GM23338 (cell line): ENCODE data around the gene NR2C2. TPM values are rescaled to one million over a fixed set of nuclear protein-coding genes. Genes with fewer than 3 reads are reported as not detected.

Experiments used
- EZH2phosphoT487 ChIP-seq: fragments of 200-600 bp; sonication (generic); IDR thresholded peaks from one replicate; pipeline ENCODE4 v1.8.1; 2018; ENCODE audit warnings: antibody characterized with exemption; ENCODE audit not compliant: unreplicated experiment
- ZNF114 ChIP-seq: fragments of 250-450 bp; sonication (Bioruptor Pico); IDR thresholded peaks from 2 replicates; pipeline ENCODE4 v1.5.0; 2020; ENCODE audit warnings: mild to moderate bottlenecking, moderate library complexity
- polyA plus RNA-seq: library from polyadenylated mRNA; unstranded; fragments of >200 nt; fragmentation: Nextera tagmentation; extraction: Ambion mirVana; gene quantifications from 2 replicates; pipeline ENCODE4 v1.2.1, GENCODE V29; 2016
- total RNA-seq: library from RNA; depleted of rRNA; stranded (reverse); fragments of >200 nt; shearing (Covaris generic); gene quantifications from 2 replicates; pipeline ENCODE4 v1.2.3, GENCODE V29; 2014
- TF ChIP-seq, protein P1 (sequence below): fragments of 250-450 bp; sonication (Bioruptor Pico); IDR thresholded peaks from 2 replicates; pipeline ENCODE4 v1.5.0; 2020; ENCODE audit warnings: mild to moderate bottlenecking, moderate library complexity
- TF ChIP-seq, protein P2 (sequence below): IDR thresholded peaks from 2 replicates; pipeline ENCODE4 v1.6.1; 2016; ENCODE audit warnings: antibody characterized with exemption
- TF ChIP-seq, protein P3 (sequence below): IDR thresholded peaks from one replicate; pipeline ENCODE4 v1.6.1; 2018; ENCODE audit warnings: antibody characterized with exemption; ENCODE audit not compliant: unreplicated experiment

The NR2C2 gene
- total and polyA plus RNA-seq, 2 experiments from 2014 or later = 12.0 to 57.2 TPM

DNA sequence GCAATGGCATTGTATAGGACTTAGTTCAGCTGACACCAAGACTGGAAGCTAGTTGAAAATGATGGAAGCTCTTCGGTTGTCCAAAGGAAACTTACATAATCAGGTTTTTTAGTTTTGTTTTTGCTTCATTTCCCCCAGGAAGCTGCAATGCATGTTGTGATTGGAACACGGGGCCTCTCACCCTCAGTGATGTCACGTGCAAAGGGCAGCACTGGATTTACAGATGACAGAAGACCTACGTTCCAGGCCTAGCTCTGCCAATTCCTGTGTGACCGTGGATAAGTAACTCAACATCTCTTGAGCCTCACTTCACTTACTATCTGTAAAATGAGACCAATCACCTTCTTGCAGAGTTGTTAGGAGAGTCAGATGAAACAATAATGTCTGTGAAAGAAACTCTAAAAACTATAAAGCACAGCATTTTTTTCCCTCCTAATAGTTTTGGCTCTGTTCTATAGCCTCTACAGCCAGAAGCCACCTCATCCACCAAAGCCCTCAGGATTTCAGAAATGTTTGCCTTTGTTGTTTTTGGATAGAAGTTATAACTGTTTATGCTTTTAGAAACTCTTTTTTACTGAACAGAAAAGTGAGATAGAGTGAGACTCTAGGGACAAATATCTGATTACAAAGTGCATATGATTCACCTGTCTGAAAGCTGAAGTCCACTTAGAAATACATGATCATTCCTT is 146.9 kb downstream of the NR2C2 start (continued):
- TF ChIP-seq, protein P1, sequence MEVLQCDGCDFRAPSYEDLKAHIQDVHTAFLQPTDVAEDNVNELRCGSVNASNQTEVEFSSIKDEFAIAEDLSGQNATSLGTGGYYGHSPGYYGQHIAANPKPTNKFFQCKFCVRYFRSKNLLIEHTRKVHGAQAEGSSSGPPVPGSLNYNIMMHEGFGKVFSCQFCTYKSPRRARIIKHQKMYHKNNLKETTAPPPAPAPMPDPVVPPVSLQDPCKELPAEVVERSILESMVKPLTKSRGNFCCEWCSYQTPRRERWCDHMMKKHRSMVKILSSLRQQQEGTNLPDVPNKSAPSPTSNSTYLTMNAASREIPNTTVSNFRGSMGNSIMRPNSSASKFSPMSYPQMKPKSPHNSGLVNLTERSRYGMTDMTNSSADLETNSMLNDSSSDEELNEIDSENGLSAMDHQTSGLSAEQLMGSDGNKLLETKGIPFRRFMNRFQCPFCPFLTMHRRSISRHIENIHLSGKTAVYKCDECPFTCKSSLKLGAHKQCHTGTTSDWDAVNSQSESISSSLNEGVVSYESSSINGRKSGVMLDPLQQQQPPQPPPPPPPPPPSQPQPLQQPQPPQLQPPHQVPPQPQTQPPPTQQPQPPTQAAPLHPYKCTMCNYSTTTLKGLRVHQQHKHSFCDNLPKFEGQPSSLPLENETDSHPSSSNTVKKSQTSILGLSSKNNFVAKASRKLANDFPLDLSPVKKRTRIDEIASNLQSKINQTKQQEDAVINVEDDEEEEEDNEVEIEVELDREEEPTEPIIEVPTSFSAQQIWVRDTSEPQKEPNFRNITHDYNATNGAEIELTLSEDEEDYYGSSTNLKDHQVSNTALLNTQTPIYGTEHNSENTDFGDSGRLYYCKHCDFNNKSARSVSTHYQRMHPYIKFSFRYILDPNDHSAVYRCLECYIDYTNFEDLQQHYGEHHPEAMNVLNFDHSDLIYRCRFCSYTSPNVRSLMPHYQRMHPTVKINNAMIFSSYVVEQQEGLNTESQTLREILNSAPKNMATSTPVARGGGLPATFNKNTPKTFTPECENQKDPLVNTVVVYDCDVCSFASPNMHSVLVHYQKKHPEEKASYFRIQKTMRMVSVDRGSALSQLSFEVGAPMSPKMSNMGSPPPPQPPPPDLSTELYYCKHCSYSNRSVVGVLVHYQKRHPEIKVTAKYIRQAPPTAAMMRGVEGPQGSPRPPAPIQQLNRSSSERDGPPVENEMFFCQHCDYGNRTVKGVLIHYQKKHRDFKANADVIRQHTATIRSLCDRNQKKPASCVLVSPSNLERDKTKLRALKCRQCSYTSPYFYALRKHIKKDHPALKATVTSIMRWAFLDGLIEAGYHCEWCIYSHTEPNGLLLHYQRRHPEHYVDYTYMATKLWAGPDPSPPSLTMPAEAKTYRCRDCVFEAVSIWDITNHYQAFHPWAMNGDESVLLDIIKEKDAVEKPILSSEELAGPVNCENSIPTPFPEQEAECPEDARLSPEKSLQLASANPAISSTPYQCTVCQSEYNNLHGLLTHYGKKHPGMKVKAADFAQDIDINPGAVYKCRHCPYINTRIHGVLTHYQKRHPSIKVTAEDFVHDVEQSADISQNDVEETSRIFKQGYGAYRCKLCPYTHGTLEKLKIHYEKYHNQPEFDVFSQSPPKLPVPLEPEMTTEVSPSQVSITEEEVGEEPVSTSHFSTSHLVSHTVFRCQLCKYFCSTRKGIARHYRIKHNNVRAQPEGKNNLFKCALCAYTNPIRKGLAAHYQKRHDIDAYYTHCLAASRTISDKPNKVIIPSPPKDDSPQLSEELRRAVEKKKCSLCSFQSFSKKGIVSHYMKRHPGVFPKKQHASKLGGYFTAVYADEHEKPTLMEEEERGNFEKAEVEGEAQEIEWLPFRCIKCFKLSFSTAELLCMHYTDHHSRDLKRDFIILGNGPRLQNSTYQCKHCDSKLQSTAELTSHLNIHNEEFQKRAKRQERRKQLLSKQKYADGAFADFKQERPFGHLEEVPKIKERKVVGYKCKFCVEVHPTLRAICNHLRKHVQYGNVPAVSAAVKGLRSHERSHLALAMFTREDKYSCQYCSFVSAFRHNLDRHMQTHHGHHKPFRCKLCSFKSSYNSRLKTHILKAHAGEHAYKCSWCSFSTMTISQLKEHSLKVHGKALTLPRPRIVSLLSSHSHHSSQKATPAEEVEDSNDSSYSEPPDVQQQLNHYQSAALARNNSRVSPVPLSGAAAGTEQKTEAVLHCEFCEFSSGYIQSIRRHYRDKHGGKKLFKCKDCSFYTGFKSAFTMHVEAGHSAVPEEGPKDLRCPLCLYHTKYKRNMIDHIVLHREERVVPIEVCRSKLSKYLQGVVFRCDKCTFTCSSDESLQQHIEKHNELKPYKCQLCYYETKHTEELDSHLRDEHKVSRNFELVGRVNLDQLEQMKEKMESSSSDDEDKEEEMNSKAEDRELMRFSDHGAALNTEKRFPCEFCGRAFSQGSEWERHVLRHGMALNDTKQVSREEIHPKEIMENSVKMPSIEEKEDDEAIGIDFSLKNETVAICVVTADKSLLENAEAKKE (CRISPR knock-in tag) = no peak
- TF ChIP-seq ZNF114 (CRISPR knock-in tag) (no peak), EZH2phosphoT487 (no peak)
- TF ChIP-seq, protein P2, sequence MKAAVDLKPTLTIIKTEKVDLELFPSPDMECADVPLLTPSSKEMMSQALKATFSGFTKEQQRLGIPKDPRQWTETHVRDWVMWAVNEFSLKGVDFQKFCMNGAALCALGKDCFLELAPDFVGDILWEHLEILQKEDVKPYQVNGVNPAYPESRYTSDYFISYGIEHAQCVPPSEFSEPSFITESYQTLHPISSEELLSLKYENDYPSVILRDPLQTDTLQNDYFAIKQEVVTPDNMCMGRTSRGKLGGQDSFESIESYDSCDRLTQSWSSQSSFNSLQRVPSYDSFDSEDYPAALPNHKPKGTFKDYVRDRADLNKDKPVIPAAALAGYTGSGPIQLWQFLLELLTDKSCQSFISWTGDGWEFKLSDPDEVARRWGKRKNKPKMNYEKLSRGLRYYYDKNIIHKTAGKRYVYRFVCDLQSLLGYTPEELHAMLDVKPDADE = no peak
- TF ChIP-seq, protein P3, sequence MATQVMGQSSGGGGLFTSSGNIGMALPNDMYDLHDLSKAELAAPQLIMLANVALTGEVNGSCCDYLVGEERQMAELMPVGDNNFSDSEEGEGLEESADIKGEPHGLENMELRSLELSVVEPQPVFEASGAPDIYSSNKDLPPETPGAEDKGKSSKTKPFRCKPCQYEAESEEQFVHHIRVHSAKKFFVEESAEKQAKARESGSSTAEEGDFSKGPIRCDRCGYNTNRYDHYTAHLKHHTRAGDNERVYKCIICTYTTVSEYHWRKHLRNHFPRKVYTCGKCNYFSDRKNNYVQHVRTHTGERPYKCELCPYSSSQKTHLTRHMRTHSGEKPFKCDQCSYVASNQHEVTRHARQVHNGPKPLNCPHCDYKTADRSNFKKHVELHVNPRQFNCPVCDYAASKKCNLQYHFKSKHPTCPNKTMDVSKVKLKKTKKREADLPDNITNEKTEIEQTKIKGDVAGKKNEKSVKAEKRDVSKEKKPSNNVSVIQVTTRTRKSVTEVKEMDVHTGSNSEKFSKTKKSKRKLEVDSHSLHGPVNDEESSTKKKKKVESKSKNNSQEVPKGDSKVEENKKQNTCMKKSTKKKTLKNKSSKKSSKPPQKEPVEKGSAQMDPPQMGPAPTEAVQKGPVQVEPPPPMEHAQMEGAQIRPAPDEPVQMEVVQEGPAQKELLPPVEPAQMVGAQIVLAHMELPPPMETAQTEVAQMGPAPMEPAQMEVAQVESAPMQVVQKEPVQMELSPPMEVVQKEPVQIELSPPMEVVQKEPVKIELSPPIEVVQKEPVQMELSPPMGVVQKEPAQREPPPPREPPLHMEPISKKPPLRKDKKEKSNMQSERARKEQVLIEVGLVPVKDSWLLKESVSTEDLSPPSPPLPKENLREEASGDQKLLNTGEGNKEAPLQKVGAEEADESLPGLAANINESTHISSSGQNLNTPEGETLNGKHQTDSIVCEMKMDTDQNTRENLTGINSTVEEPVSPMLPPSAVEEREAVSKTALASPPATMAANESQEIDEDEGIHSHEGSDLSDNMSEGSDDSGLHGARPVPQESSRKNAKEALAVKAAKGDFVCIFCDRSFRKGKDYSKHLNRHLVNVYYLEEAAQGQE = no peak
